OCI-M2 (cell line): Measurements from ENCODE around the gene C16orf92.

ENCODE experiments used
- DNase-seq: peaks from one replicate; lab custom pipeline; 2025; ENCODE audit not compliant: unreplicated experiment; lab: John Stamatoyannopoulos, UW

The C16orf92 gene

DNA sequence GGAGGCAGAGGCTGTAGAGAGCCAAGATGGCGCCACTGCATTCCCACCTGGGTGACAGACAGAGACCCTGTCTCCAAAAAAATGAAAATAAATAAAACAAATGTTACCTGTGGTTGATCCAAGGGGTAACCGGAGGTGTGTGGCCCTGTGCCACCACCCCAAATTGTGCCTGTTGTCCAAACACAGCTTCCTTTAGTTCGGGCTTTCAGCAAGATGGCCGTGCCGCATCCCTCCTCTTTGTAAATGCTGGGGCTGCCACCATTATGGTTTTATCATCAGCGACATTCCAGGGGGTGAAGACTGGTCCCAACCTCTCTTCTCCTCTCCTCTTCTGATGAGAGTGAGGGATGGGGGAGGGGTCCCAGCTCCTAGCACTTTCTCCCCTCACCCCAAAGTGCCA is at the start of gene C16orf92:
C16orf92 (plus strand) TSS at position 312 of the 400 bp plus-strand sequence. CDS start 143 bp downstream, outside the sequence.
- DNase-seq: no peak

- peak; percentile 92 for DNase-seq
Measured at GRCh38 chr16:29973384-29974246, 49.4 kb upstream of the C16orf92 start, which contains the start of gene TAOK2. TSS of gene TAOK2 (plus strand) at chr16:29973868. CDS start at chr16:29977773, 3,905 bp downstream.

DNA sequence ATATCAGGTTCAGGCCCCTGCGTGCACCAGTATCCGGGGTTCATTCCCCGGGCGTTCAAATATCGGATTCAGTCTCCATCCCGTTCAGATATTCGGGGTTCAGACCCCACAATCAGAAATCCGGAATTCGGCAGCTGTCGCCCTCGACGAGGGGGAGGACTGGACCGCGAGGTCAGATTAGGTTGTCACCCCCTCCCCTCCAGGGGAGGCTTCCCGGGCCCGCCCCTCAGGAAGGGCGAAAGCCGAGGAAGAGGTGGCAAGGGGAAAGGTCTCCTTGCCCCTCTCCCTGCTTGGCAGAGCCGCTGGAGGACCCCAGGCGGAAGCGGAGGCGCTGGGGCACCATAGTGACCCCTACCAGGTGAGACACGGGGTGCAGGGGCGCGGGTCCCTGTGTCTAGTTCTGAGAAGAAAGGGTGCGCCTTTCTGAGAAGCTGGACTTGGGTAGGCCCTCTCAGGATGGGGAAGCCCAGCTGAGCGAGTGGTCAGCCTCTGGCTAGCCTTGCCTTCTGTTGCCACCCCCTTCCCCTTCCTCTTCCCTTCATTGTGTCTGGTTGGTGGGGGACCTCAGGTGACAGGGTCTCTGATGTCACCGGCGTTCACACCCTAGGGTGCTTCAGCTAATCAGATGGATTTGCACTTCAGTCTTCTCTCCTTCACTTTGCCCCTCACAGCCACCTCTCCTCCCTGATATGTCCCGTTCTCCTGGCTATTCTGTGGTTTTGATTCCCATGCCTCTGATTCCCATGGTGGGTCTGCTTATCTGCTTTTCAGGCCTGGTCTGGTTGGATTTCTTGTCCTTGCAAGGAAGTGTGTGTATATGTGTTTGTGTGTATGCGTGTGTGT is 48.5 kb upstream of the C16orf92 start:
- DNase-seq: peak; percentile 28

DNA sequence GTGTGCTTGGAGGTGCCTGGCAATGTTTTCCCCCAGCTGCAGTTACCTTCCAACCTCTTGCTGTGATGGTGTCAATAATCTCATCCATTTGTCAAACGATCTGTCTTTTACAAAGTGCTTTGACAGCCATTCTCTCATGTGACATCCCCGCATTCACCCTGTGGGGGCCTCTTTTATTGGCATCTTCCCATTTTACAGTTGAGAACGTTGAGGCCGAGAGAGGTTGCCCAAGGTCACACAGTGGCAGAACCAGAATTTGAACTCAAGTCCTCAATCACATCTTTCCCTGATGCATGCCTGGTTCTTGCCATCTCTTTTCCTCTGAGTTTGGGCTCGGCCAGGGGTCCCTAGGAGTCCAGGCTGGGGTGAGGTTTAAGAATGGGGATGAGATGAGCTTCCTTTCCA is 47.9 kb upstream of the C16orf92 start:
- no peak for DNase-seq

DNA sequence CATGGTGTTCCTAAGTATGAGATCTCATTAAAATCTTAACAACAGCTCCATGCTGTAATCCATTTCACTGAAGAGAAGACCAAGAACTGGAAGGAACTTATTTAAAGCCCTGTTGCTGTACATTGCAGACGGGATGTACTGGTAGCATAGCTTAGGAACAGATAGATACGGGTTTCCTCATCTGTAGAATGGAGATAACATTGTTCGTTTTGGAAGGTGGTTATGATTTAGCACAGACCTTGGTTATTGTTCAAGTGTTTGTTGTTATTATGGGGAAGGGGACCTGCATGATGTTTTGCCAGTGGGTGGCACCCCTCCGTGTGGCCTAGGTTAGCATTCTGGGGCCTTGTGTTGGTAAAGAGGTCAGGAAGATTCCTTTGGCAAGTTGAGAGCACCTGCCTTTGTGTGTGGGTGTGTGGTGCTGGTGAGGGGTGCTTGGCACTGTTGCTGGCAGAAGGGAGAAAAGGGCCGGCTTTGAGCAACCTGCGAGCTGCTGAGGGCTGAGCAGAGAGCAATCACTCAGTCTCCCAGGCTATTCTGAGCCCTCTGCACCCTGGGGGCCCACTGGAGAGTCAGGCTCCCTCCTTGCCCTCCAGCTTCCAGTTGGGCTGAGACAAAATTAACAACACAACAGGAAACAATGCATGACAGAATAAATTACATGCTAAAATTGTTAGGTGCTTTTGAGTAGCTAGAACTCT is 47.0 kb upstream of the C16orf92 start:
- DNase-seq: no peak

DNA sequence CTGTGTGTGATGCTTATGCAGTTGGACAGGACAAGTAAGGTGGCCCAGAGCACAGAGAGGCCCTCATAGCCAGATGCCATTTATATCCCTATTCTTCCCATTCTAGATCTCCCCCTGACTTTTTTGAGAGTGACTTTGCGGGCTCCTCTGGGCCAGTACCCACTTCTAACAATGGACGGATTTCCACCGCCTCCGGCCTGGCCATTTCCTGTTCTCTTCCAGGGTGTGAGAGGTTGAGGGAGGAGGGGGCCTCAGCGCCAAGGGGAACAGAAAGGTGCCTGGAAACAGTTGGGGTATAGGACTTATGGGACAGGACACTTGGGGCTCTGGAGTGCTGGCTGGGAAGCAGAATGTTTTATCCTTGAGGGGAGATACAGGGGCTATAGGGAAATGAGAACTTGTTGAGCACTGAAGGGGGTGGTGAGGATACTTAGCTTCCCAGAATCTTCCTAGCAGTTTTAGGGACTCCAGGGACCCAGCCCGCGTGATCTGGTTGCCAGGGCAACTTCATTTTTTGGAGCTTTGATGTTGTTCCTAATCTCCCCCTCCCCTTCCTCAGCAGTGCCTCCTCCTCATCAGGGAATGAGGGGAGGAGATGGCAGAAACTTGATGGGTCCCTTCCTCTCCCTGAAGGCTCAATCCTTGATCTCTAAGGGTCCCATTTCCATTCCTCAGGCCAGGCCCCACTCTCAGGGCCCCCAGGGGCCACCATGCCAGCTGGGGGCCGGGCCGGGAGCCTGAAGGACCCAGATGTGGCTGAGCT is 45.8 kb upstream of the C16orf92 start:
- no peak for DNase-seq

- no peak for DNase-seq
Measured at GRCh38 chr16:29978081-29978480, 44.9 kb upstream of the C16orf92 start.

DNA sequence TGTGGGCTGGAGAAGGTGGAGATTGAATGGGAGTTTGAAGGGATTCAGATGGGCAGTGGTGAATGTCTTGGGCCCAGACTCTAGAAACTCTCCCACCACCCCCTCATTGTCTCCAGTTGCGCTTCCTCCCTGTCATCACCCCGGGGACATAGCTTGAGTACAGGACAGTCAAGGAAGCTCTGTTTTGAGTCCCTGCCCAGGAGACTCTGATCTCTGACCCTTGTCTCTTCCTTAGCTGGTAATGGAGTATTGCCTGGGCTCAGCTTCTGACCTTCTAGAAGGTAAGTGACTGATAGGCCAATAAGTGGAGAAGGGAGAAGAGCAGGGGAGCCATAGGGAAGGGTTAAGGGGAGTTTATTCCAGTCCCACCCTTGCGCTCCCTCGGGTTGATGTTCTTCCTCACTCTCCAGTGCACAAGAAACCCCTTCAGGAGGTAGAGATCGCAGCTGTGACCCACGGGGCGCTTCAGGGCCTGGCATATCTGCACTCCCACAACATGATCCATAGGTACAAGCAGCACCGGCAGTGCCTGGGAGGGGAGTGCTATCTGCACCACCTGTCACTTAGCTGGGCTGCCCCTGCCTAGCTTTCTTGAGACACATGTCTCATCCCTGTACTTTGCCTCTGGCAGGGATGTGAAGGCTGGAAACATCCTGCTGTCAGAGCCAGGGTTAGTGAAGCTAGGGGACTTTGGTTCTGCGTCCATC is 44.3 kb upstream of the C16orf92 start:
- DNase-seq: no peak

GRCh38 chr16:29982560-29983419 is 40.2 kb upstream of the C16orf92 start:
- no peak for DNase-seq

GRCh38 chr16:29983420-29984136 is 39.4 kb upstream of the C16orf92 start:
- DNase-seq: no peak

- DNase-seq: no peak
Measured at GRCh38 chr16:29984137-29984763, 38.7 kb upstream of the C16orf92 start.

DNA sequence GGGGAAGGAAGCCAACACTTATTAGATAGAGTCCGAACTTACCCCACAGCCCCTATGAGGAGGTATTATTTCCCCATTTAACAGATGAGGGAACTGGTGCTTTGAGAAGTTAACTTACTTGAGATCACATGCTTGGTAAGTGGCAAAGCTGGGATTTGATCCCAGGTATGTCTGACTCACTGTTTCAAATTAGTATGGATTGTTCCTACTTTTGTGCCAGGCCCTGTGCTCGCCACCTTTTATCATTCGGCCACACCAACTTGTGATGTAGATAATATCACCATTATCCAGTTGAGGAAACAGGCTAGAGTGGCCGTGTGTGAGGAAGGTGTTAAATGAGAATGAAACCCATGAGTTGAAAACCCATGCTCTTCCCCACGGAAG is 38.2 kb upstream of the C16orf92 start:
- DNase-seq: no peak

DNA sequence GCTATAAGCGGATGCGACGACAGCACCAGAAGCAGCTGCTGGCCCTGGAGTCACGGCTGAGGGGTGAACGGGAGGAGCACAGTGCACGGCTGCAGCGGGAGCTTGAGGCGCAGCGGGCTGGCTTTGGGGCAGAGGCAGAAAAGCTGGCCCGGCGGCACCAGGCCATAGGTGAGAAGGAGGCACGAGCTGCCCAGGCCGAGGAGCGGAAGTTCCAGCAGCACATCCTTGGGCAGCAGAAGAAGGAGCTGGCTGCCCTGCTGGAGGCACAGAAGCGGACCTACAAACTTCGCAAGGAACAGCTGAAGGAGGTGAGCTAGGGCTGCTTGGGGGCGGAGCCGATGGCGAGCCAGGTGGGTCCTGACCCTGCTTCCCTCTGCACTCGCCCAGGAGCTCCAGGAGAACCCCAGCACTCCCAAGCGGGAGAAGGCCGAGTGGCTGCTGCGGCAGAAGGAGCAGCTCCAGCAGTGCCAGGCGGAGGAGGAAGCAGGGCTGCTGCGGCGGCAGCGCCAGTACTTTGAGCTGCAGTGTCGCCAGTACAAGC is 37.7 kb upstream of the C16orf92 start:
- DNase-seq: no peak

- DNase-seq: no peak
Measured at GRCh38 chr16:29986231-29986630, 36.8 kb upstream of the C16orf92 start.

- DNase-seq: no peak
Measured at GRCh38 chr16:29986931-29987330, 36.1 kb upstream of the C16orf92 start.

GRCh38 chr16:29987371-29988085 is 35.5 kb upstream of the C16orf92 start:
- DNase-seq: no peak
